A673 (cell line): ENCODE results near the gene HRC. TPM values are rescaled to one million over a fixed set of nuclear protein-coding genes. Genes with fewer than 3 reads are reported as not detected.
A peak's percentile ranks its signal among the peaks of the same experiment; 100 is the strongest.

ENCODE experiments used
- BruUV-seq: library from RNA; stranded (reverse); fragments of 400-500 nt; replicated peaks from 2 replicates; lab custom pipeline; 2021; lab: Mats Ljungman, UMichigan
- CTCF ChIA-PET: fragments of 300-600 bp; sonication (Branson Sonifier 250); formaldehyde crosslinking; loops from one replicate; lab custom pipeline; 2022; ENCODE audit warnings: antibody characterized with exemption; lab: Charles Lee
- POLR2A ChIA-PET: fragments of 300-600 bp; sonication (Branson Sonifier 250); formaldehyde crosslinking; loops from one replicate; lab custom pipeline; 2022; ENCODE audit warnings: antibody characterized with exemption; ENCODE audit not compliant: low non-redundant PET; lab: Charles Lee
- DNase-seq: peaks from one replicate; pipeline ENCODE4 v3.0.0-alpha.2; 2015; ENCODE audit warnings: low spot score
- H3K27ac ChIP-seq: fragments of 200-600 bp; sonication (generic); 2 replicates; pipeline ENCODE4 v1.5.1; 2016; ENCODE audit warnings: mixed run types, low read depth, mild to moderate bottlenecking, mixed read lengths, antibody characterized with exemption, low read length; ENCODE audit not compliant: poor library complexity, severe bottlenecking
- H3K27me3 ChIP-seq: fragments of 200-600 bp; sonication (generic); replicated peaks from 2 replicates; pipeline ENCODE4 v1.6.1; 2017; ENCODE audit warnings: mixed run types, low read depth, mild to moderate bottlenecking, mixed read lengths, antibody characterized with exemption, low read length; ENCODE audit not compliant: insufficient read depth, poor library complexity
- H3K36me3 ChIP-seq: fragments of 200-600 bp; sonication (generic); 2 replicates; pipeline ENCODE4 v1.6.1; 2016; ENCODE audit warnings: mixed run types, mild to moderate bottlenecking, mixed read lengths, antibody characterized with exemption, low read length; ENCODE audit not compliant: insufficient read depth, poor library complexity, severe bottlenecking
- H3K4me1 ChIP-seq: fragments of 200-600 bp; sonication (generic); 2 replicates; pipeline ENCODE4 v1.6.1; 2017; ENCODE audit warnings: mixed run types, mild to moderate bottlenecking, mixed read lengths, antibody characterized with exemption, low read length; ENCODE audit not compliant: insufficient read depth, poor library complexity, severe bottlenecking
- H3K4me3 ChIP-seq: fragments of 200-600 bp; sonication (generic); 2 replicates; pipeline ENCODE4 v1.5.1; 2016; ENCODE audit warnings: low read depth, mixed run types, mild to moderate bottlenecking, mixed read lengths, low read length; ENCODE audit not compliant: poor library complexity, severe bottlenecking
- H3K9me3 ChIP-seq: fragments of 200-600 bp; sonication (generic); 2 replicates; pipeline ENCODE4 v1.6.1; 2016; ENCODE audit warnings: mixed run types, low read depth, mild to moderate bottlenecking, mixed read lengths, antibody characterized with exemption, low read length; ENCODE audit not compliant: poor library complexity, severe bottlenecking
- CTCF ChIP-seq: fragments of 300-800, 200-600 bp; sonication (generic); conservative IDR thresholded peaks from 2 replicates; pipeline ENCODE4 v1.5.1; 2017; ENCODE audit warnings: low read depth, mild to moderate bottlenecking, antibody characterized with exemption, low read length, moderate library complexity, mixed read lengths
- EZH2 ChIP-seq: fragments of 200-600 bp; sonication (generic); IDR thresholded peaks from 2 replicates; pipeline ENCODE4 v1.6.1; 2017; ENCODE audit warnings: borderline replicate concordance, low read depth, mild to moderate bottlenecking, mixed read lengths, antibody characterized with exemption, low read length; ENCODE audit not compliant: poor library complexity, severe bottlenecking
- intact Hi-C: fragments of 100-400 bp; cut with micrococcal nuclease; formaldehyde crosslinking; loops from one replicate; pipeline ENCODE4 v1.10.0; 2022; ENCODE audit not compliant: unreplicated experiment
- total RNA-seq: library from RNA; stranded (reverse); gene quantifications from 2 replicates; pipeline ENCODE4 v1.2.3, GENCODE V29; 2021

Gene HRC
- total RNA-seq, 1 experiment from 2014 or later, result not detected

DNA sequence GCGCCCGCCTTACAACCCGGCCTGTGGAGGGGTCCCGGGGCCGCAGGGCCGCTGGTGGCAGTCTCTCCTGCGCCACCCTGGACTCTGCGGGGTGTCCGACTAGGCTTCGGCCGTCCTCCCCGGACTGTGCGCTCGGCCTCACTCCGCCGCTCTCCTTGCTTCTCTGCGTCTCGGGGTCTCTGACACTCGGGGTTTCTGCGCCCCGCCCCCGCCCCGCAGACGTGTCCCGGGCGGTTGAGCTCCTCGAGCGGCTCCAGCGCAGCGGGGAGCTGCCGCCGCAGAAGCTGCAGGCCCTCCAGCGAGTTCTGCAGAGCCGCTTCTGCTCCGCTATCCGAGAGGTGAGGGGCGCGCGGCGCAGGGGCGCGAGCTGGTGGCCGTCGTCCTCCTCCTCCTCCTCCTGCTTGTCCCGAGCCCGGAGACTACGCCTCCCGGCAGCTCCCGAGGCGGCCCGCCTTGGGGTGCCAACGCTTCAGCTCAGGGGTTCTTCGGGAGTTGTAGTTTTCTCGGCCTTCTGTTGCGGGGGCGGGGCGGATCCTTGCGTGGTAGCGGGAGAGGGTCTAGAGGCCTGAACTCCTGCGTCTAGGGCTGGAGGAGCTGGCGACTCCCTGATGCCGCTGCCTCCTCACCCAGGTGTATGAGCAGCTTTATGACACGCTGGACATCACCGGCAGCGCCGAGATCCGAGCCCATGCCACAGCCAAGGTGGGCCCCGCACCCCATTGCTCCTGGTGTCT, 40.4 kb downstream of the HRC start:
- intact Hi-C loops, result loop anchor here (5.0 kb wide), 1 partner anchor 98 kb away; no protein-coding TSS in a partner anchor
- TF ChIP-seq CTCF, result no peak
- TF ChIP-seq EZH2, result no peak
- ChIA-PET CTCF (interaction anchor here (0.5 to 2.7 kb wide), 7 partner anchors 8 to 325 kb away, joined by 3 to 16 read pairs (median 3); no protein-coding TSS in a partner anchor), POLR2A (no interaction called here)
- Histone ChIP-seq H3K4me3 (peak overlapping the region; percentile 78), H3K27ac (peak overlapping the region; percentile 85), H3K36me3 (peaks cover 2% of the 10 kb centered on the region), H3K9me3 (no peaks in the 10 kb centered on the region), H3K4me1 (peaks cover 13% of the 10 kb centered on the region), H3K27me3 (no peaks in the 10 kb centered on the region)
- no TSS peak for BruUV-seq
- peak; percentile 94 for DNase-seq

DNA sequence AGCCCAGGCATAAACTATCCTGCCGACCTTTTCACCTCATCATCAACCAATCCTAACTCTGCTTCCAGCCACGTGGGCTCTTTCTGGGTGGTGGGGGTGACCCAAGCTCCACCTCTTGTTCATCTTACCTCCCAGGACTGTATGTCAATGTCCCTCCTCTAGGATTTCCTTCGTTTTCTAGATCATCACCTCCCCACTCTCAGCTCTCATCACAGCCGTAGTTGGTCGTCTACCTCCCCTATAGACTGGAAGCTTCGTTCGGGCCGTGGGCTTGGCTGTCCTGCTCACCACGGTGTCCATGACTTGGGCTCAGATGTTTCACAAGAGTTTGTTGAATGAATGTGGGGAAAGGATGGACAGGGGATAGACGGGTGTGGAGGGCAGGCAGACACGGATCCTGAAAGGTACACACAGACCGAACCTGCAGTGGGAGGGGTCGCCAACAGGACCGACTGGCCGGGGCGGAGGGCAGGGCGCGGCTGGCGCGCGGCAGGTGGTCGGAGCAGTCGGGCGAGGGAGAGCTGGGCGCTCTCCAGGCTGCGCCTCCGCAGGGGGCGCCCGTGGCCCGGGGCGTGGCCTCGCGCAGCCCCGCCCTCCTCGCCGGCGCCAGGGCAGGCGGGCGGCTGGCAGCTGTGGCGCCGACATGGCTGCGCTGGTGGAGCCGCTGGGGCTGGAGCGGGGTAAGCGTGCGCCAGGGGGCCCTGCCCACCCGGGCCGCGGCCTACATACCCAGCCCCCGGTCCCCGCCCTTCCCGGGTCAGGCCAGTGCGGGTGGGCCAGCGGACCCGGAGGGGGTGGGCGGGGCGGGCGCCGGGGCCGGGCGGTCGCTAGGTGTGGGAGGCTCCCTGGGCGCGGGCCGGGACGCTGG, 41.2 kb downstream of the HRC start, which contains the start of gene LIN7B:
TSS of gene LIN7B (plus strand) at position 609 of the 868 bp plus-strand sequence. CDS start at position 644, 35 bp downstream.
- peak; percentile 84 for DNase-seq
- Histone ChIP-seq H3K4me1 (peaks cover 13% of the 10 kb centered on the region), H3K27me3 (no peaks in the 10 kb centered on the region), H3K36me3 (peaks cover 10% of the 10 kb centered on the region), H3K27ac (peak within 1 kb of the TSS; percentile 85), H3K9me3 (no peaks in the 10 kb centered on the region), H3K4me3 (peak within 1 kb of the TSS; percentile 78)
- no TSS peak for BruUV-seq
- intact Hi-C loops, result loop anchor here (5.0 kb wide), 1 partner anchor 98 kb away; no protein-coding TSS in a partner anchor
- ChIA-PET CTCF (interaction anchor here (0.6 to 2.7 kb wide), 7 partner anchors 7 to 326 kb away, joined by 3 to 16 read pairs (median 4); no protein-coding TSS in a partner anchor), POLR2A (no interaction called here)
- TF ChIP-seq EZH2, result no peak
- TF ChIP-seq CTCF, result peak; percentile 32; the same call in 1 of the 2 replicates
